Endothelial cell of umbilical vein (primary cell): ENCODE measurements around the gene MAN2B1. TPM values are rescaled to one million over a fixed set of nuclear protein-coding genes. Genes with fewer than 3 reads are reported as not detected.

Source experiments
- BruUV-seq: library from RNA; stranded (reverse); fragments of 400-500 nt; replicated peaks from 2 replicates; lab custom pipeline; 2021; lab: Mats Ljungman, UMichigan
- CTCF ChIA-PET: fragments of 300-600, 350-600 bp; sonication (Branson Sonifier 250); formaldehyde crosslinking; loops from one replicate; lab custom pipeline; 2021; ENCODE audit warnings: antibody characterized with exemption, inconsistent platforms; lab: Charles Lee
- POLR2A ChIA-PET: fragments of 300-600, 350-600 bp; sonication (Branson Sonifier 250); formaldehyde crosslinking; loops from one replicate; lab custom pipeline; 2021; ENCODE audit warnings: antibody characterized with exemption, inconsistent platforms; lab: Charles Lee
- DNase-seq: peaks from one replicate; pipeline ENCODE4 v3.0.0-alpha.2; 2011; ENCODE audit warnings: low read depth, low spot score
- FAIRE-seq: peaks from 2 replicates; lab custom pipeline; 2011; peaks lifted over from hg19 to GRCh38; lab: Jason Lieb, UNC
- H2AFZ ChIP-seq: 2 replicates; pipeline ENCODE4 v1.6.0; 2012; ENCODE audit warnings: low read depth, low read length, control low read depth, inconsistent platforms
- H3K27ac ChIP-seq: 2 replicates; pipeline ENCODE4 v1.5.1; 2011; ENCODE audit warnings: low read depth, mild to moderate bottlenecking, control low read depth, low read length, moderate library complexity; ENCODE audit not compliant: insufficient read depth
- H3K27me3 ChIP-seq, 2 experiments: 2 replicates each; pipeline versions ENCODE4 v1.6.0 to v1.6.1; 2011; ENCODE audit warnings: low read length in 2 of 2, mixed read lengths in 1 of 2; ENCODE audit not compliant: control insufficient read depth in 2 of 2, insufficient read depth in 2 of 2
- H3K36me3 ChIP-seq, 2 experiments: 2 replicates in 1 of 2; 3 replicates in 1 of 2; pipeline ENCODE4 v1.5.1; 2011; ENCODE audit warnings: low read length in 2 of 2, mild to moderate bottlenecking in 1 of 2, moderate library complexity in 1 of 2; ENCODE audit not compliant: control insufficient read depth in 2 of 2, insufficient read depth in 2 of 2; ENCODE audit errors: extremely low read depth in 1 of 2
- H3K4me1 ChIP-seq: 3 replicates; pipeline ENCODE4 v1.5.1; 2011; ENCODE audit warnings: mild to moderate bottlenecking, low read length; ENCODE audit not compliant: control insufficient read depth, insufficient read depth; ENCODE audit errors: extremely low read depth
- H3K4me2 ChIP-seq: 2 replicates; pipeline ENCODE4 v1.6.1; 2011; ENCODE audit warnings: low read length, control low read depth, mixed read lengths; ENCODE audit not compliant: insufficient read depth
- H3K4me3 ChIP-seq, 3 experiments: fragments of 200-600 bp in 1 of 3; sonication (generic), shearing (Covaris generic) in 1 of 3; replicated peaks in 1 of 3; 2 replicates each; pipeline ENCODE4 v1.5.1; 2011 to 2016; ENCODE audit warnings: control low read depth in 3 of 3, low read length in 3 of 3, mild to moderate bottlenecking in 2 of 3, inconsistent platforms in 1 of 3, low read depth in 1 of 3, moderate library complexity in 1 of 3; ENCODE audit not compliant: insufficient read depth in 1 of 3
- H3K79me2 ChIP-seq: 2 replicates; pipeline ENCODE4 v1.6.0; 2012; ENCODE audit warnings: low read length, inconsistent platforms; ENCODE audit not compliant: control insufficient read depth, insufficient read depth
- H3K9ac ChIP-seq: replicated peaks from 2 replicates; pipeline ENCODE3; 2011; ENCODE audit warnings: low read length, control low read depth; ENCODE audit not compliant: insufficient read depth; ENCODE audit errors: extremely low read depth
- H3K9me1 ChIP-seq: replicated peaks from 3 replicates; pipeline ENCODE4 v1.6.0; 2011; ENCODE audit warnings: mild to moderate bottlenecking, low read length; ENCODE audit not compliant: control insufficient read depth, insufficient read depth; ENCODE audit errors: extremely low read depth
- H3K9me3 ChIP-seq: replicated peaks from 2 replicates; pipeline ENCODE4 v1.5.1; 2012; ENCODE audit warnings: low read length, inconsistent platforms; ENCODE audit not compliant: control insufficient read depth, insufficient read depth
- H4K20me1 ChIP-seq: replicated peaks from 2 replicates; pipeline ENCODE3; 2011; ENCODE audit warnings: mild to moderate bottlenecking, low read length; ENCODE audit not compliant: control insufficient read depth, insufficient read depth; ENCODE audit errors: extremely low read depth
- EZH2 ChIP-seq: IDR thresholded peaks from 2 replicates; pipeline ENCODE4 v1.6.1; 2012; ENCODE audit warnings: borderline replicate concordance, low read depth, mild to moderate bottlenecking, moderate library complexity, low read length, inconsistent platforms; ENCODE audit not compliant: severe bottlenecking
- FOS ChIP-seq: IDR thresholded peaks from 2 replicates; pipeline ENCODE4 v1.6.1; 2011; ENCODE audit warnings: mild to moderate bottlenecking, low read length, moderate library complexity, borderline replicate concordance; ENCODE audit not compliant: insufficient read depth
- GATA2 ChIP-seq: IDR thresholded peaks from 2 replicates; pipeline ENCODE4 v1.7.0; 2011; ENCODE audit warnings: low read depth, mild to moderate bottlenecking, moderate library complexity, mixed read lengths, low read length; ENCODE audit not compliant: insufficient read length, insufficient read depth
- JUN ChIP-seq: IDR thresholded peaks from 2 replicates; pipeline ENCODE4 v1.6.1; 2011; ENCODE audit warnings: borderline replicate concordance, low read depth; ENCODE audit not compliant: insufficient read length, insufficient read depth
- MYC ChIP-seq: IDR thresholded peaks from one replicate; pipeline ENCODE4 v1.6.1; 2011; ENCODE audit warnings: mild to moderate bottlenecking, low read depth, low read length
- POLR2A ChIP-seq: IDR thresholded peaks from 2 replicates; pipeline ENCODE4 v1.6.1; 2012; ENCODE audit warnings: low read depth, mild to moderate bottlenecking, control low read depth, low read length
- POLR2AphosphoS5 ChIP-seq: IDR thresholded peaks from 2 replicates; pipeline ENCODE4 v1.6.1; 2012; ENCODE audit warnings: low read depth, mild to moderate bottlenecking, control low read depth, low read length, moderate library complexity; ENCODE audit not compliant: insufficient read depth
- dilution Hi-C: fragments of 300-500 bp; cut with MboI; formaldehyde crosslinking; loops from one replicate; pipeline ENCODE4 v1.15.0; 2019; ENCODE audit warnings: low sequenced_read_pairs; ENCODE audit not compliant: extremely low pct_ligation_motif_present
- intact Hi-C: fragments of 100-400 bp; cut with micrococcal nuclease; formaldehyde crosslinking; loops from one replicate; pipeline ENCODE4 v1.10.0; 2022
- polyA plus RNA-seq, 4 experiments: library from polyadenylated mRNA; depleted of rRNA in 3 of 4; stranded (reverse) in 3 of 4; unstranded in 1 of 4; fragments of >200 nt; gene quantifications; 2 replicates each; pipeline versions ENCODE4 v1.2.1 to v1.2.3, GENCODE V29; 2011 to 2012; ENCODE audit warnings: missing spikeins in 1 of 4
- total RNA-seq: library from RNA; stranded (reverse); gene quantifications from 2 replicates; pipeline ENCODE4 v1.2.3, GENCODE V29; 2021
- TF ChIP-seq, protein P1 (sequence below), 2 donors: IDR thresholded peaks; 1 replicate in 1 of 2; 2 replicates in 1 of 2; pipeline ENCODE4 v1.5.1; 2011; ENCODE audit warnings: low read length in 2 of 2, mild to moderate bottlenecking in 2 of 2, moderate library complexity in 2 of 2, control low read depth in 1 of 2, inconsistent platforms in 1 of 2, low read depth in 1 of 2; ENCODE audit not compliant: insufficient read depth in 1 of 2; ENCODE audit errors: extremely low read depth in 1 of 2
- TF ChIP-seq, protein P2 (sequence below): IDR thresholded peaks from 2 replicates; pipeline ENCODE4 v1.6.1; 2011; ENCODE audit not compliant: insufficient read depth, insufficient read length

Gene MAN2B1
- total and polyA plus RNA-seq, 2 donors (not counting 3 experiments of a cell fraction or from before 2014, with no cell fraction given) = 64.4 to 76.8 TPM

DNA sequence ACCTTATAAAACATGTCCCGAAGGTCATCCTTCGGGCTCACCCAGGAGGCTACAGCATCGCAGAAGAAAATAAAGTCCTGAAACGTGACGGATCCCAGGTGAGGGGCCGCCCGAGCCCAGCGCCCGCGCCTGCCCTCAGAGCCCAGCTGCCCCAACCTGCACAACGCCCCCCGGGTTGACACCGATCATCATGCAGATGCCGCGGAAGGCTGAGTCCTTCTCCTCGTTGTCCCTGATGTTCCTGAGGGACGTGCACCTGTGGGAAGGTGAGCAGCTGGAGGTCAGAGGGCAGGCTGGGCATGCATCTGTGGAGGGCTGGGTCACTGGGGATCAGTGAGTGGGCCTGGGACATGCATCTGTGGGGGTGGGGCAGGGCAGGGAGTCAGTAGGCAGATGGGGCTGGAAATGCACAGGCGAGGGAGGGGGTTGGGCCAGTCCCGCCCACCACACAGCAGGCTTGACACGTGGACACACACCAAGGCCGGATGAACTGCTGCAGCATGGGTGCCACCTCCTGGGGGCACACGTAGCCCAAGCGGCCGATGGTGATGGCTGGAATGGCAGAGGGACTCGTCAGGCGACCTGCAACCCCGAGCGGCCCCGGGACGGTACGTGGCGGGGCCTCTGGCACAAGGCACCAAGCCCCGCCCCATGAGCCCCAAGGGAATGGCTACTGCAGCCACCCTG is 35.2 kb upstream of the MAN2B1 start:
- H3K4me3 ChIP-seq = no peak overlapping the region
- BruUV-seq = no TSS peak

More for the DNA sequence above, 35.2 kb upstream of the MAN2B1 start:
- ChIA-PET CTCF (no interaction called here), POLR2A (no interaction called here)
- H4K20me1 ChIP-seq = no peaks in the 10 kb centered on the region
- TF ChIP-seq GATA2 = no peak
- TF ChIP-seq JUN = no peak
- TF ChIP-seq POLR2A = no peak
- TF ChIP-seq MYC = no peak
- TF ChIP-seq, protein P1, sequence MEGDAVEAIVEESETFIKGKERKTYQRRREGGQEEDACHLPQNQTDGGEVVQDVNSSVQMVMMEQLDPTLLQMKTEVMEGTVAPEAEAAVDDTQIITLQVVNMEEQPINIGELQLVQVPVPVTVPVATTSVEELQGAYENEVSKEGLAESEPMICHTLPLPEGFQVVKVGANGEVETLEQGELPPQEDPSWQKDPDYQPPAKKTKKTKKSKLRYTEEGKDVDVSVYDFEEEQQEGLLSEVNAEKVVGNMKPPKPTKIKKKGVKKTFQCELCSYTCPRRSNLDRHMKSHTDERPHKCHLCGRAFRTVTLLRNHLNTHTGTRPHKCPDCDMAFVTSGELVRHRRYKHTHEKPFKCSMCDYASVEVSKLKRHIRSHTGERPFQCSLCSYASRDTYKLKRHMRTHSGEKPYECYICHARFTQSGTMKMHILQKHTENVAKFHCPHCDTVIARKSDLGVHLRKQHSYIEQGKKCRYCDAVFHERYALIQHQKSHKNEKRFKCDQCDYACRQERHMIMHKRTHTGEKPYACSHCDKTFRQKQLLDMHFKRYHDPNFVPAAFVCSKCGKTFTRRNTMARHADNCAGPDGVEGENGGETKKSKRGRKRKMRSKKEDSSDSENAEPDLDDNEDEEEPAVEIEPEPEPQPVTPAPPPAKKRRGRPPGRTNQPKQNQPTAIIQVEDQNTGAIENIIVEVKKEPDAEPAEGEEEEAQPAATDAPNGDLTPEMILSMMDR (IDR thresholded peaks at IDR 0.05; ENCODE audit: extremely low read depth in 1 of 2, insufficient read depth in 1 of 2, low read depth in 1 of 2, low read length in 2 of 2) = no peak
- TF ChIP-seq, protein P2, sequence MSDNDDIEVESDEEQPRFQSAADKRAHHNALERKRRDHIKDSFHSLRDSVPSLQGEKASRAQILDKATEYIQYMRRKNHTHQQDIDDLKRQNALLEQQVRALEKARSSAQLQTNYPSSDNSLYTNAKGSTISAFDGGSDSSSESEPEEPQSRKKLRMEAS = no peak
- TF ChIP-seq EZH2 = no peak
- no peak for TF ChIP-seq FOS
- TF ChIP-seq POLR2AphosphoS5 = no peak
- H3K27ac ChIP-seq = no peak overlapping the region
- no peak overlapping the region for H3K4me2 ChIP-seq
- no peaks in the 10 kb centered on the region for H3K27me3 ChIP-seq
- dilution Hi-C loops (no loop called here), intact Hi-C loops (no loop called here)
- no peak for FAIRE-seq
- no peaks in the 10 kb centered on the region for H3K9me1 ChIP-seq
- no peaks in the 10 kb centered on the region for H3K9me3 ChIP-seq
- DNase-seq = no peak
- H2AFZ ChIP-seq = no peak overlapping the region
- H3K79me2 ChIP-seq = no peaks in the 10 kb centered on the region
- peaks cover 2% of the 10 kb centered on the region for H3K4me1 ChIP-seq
- H3K9ac ChIP-seq = no peak overlapping the region
- peaks cover 17 to 55% of the 10 kb centered on the region in 2 experiments for H3K36me3 ChIP-seq
